Omental fat pad (tissue), 4 donors: Measurements from ENCODE around the gene CEP85L. TPM values are rescaled to one million over a fixed set of nuclear protein-coding genes. Genes with fewer than 3 reads are reported as not detected.
"Not testable (repeated sequence)": the region's sequence is repeated elsewhere in the genome, so short reads cannot be mapped to it uniquely, and the experiment has no call there.

ENCODE experiments used
- ATAC-seq: fragments of 150-250 bp; one replicate; pipeline ENCODE4 v1.9.1; 2016; ENCODE audit warnings: mild to moderate bottlenecking, moderate library complexity; ENCODE audit not compliant: low FRiP score
- DNase-seq: peaks from one replicate; pipeline ENCODE4 v3.0.0-alpha.2; 2019; ENCODE audit warnings: low spot score
- total RNA-seq, 4 donors: library from RNA; depleted of rRNA; stranded (reverse); fragments of >200 nt; gene quantifications; one replicate each; pipeline ENCODE4 v1.1.0, GENCODE V29; 2016
- TF ChIP-seq, protein P1 (sequence below), 3 donors: fragments of 450-650 bp; IDR thresholded peaks; one replicate each; pipeline ENCODE4 v1.5.1; 2016 to 2017; ENCODE audit warnings: antibody characterized with exemption in 3 of 3, mild to moderate bottlenecking in 3 of 3, moderate library complexity in 2 of 3

Gene CEP85L
- total RNA-seq, 4 donors from 2014 or later: 9.7 to 22.6 (median 14.4) TPM

DNA sequence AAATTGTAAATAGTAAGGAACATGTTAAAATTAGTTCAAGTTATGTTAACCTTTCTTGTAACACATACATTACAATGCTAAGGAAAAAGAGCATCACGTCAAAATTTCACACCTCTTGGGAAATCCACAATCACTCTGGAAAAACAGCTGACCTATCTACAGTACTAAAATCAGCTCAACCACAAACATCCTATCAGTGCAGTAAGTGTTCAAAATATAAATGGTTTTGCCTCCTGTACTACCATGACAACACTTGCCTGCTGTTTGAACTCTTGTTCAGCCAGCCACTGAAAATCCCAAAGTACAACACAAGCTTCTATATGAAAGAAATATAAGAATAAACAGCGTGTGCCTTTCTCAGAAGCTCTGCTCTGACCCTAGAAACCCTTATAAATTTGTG, 186.8 kb downstream of the CEP85L start:
- DNase-seq: no peak
- no peak for ATAC-seq
- TF ChIP-seq, protein P1, sequence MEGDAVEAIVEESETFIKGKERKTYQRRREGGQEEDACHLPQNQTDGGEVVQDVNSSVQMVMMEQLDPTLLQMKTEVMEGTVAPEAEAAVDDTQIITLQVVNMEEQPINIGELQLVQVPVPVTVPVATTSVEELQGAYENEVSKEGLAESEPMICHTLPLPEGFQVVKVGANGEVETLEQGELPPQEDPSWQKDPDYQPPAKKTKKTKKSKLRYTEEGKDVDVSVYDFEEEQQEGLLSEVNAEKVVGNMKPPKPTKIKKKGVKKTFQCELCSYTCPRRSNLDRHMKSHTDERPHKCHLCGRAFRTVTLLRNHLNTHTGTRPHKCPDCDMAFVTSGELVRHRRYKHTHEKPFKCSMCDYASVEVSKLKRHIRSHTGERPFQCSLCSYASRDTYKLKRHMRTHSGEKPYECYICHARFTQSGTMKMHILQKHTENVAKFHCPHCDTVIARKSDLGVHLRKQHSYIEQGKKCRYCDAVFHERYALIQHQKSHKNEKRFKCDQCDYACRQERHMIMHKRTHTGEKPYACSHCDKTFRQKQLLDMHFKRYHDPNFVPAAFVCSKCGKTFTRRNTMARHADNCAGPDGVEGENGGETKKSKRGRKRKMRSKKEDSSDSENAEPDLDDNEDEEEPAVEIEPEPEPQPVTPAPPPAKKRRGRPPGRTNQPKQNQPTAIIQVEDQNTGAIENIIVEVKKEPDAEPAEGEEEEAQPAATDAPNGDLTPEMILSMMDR (IDR thresholded peaks at IDR 0.05): no peak

DNA sequence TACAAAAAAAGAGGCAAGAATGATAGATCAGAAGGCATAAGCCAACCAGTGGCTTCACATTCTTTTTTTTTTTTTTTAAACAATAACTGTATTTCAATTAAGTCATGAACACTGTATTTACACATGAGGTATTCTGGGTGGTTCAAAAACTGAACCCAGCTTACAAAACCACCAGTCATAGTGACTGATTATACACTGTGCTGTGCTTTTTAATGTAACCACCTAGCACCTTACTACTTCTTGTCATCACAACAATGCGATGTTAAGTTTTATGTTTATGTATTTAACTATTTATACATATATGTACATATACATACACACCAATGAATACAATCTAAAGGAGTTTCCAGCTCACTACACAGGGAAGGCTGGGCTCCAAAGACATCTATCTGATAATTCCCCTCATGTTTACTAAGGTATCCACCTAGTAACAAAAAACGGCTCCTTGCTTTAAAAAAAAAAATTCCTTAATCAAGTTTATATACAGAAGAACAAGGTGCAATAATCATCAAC, 190.4 kb downstream of the CEP85L start:
- no peak for DNase-seq
- TF ChIP-seq, protein P1 (IDR thresholded peaks at IDR 0.05): no peak
- no peak for ATAC-seq

DNA sequence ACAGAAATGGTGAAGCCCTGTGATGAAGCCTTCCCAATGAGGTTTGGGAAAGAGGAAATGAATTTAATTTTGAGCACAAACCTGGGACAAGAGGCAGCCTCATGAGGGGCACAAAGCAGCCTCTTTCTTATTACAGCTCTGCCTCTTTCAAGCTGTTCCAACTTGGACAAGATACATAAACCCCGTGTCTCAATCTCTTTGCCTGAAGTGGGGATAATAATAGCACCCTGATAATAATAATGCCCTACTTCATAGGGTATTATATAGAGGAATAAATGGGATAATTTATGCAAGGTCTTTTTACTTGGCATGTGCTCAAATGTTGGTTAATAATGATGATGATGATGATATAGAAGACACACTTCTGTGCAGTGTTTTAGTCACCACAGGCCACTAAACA, 194.4 kb downstream of the CEP85L start:
- TF ChIP-seq, protein P1 (IDR thresholded peaks at IDR 0.05): no peak
- DNase-seq (no peak), ATAC-seq (no peak)

DNA sequence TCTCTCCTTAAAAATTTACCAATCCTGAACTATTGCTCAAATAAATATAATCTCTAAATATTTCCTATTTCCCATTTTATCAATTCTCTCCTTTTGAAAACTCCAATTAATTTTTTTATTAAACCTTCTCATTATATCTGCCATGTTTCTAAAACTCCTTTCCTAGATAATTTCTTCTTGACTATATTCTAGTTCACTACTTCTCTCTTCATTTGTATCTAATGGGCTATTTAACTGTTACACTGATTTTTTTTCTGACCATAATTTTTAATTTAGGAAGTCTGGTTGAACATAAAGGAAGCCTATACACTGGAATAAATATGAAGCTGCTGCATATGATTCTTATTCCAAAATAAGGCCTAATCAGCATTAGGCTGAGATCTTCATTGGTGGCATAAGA, 199.6 kb downstream of the CEP85L start:
- TF ChIP-seq, protein P1 (IDR thresholded peaks at IDR 0.05): no peak
- ATAC-seq: no peak
- DNase-seq: no peak

DNA sequence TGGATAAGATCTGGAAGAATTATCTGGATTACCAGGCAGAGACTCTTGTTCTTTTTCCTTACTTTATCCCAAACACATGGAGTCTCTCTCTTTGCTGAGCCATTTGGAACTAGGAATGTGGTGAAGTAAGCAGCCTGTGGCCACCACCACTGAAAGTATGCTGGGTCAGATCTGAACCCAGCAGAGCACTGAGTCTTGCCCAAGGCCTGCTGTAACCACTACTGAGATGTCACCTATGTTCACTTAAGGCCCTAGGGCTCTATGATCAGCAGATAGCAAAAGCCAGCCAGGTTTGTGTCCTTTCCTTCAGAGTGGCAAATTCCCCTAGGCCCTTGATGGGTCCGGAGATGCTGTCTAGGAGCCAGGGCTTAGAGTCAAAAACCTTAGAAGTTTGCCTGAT, 206.6 kb downstream of the CEP85L start:
- TF ChIP-seq, protein P1 (IDR thresholded peaks at IDR 0.05): no peak
- DNase-seq (no peak), ATAC-seq (no peak)

DNA sequence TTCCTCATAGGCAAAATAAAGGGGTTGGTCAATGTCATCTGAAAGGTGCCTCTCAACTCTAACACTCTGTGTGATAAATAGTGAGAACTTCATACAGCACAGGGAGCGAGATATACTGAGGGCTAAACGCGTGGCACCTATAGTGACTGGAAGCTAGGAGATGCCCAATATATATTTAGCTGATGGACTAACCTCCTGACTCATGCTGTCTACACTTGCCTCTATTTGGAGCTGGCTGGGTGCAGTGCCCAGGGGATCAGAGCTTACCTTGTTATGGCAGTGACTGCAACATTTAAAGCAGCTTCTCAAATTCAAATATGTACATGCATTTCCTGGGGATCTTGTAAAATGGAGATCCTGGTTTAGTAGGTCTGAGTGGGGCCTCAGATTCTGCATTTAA, 214.9 kb downstream of the CEP85L start:
- ATAC-seq: no peak
- TF ChIP-seq, protein P1 (IDR thresholded peaks at IDR 0.05): no peak
- no peak for DNase-seq

DNA sequence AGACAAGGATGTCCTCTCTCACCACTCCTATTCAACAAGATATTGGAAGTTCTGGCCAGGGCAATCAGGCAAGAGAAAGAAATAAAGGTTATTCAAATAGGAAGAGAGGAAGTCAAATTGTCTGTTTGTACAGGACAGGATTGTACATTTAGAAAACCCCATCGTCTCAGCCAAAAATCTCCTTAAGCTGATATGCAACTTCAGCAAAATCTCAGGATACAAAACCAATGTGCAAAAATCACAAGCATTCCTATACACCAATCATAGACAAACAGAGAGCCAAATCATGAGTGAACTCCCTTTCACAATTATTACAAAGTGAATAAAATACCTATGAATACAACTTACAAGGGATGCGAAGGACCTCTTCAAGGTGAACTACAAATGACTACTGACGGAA, 217.2 kb downstream of the CEP85L start:
- ATAC-seq, DNase-seq: not testable (repeated sequence)

DNA sequence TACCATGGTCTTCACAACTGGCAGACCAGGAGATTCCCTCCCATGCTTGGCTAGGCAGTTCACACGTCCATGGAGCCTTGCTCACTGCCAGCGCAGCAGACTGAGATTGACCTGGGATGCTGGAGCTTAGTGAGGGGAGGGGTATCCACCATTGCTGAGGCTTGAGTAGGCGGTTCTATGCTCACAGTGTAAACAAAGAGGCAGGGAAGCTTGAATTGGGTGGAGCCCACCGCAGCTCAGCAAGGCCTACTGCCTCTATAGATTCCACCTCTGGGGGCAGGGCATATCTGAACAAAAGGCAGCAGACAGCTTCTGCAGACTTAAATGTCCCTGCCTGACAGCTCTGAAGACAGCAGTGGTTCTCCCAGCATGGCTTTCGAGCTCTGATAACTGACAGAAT, 230.1 kb downstream of the CEP85L start:
- not testable (repeated sequence) for ATAC-seq, DNase-seq
